H9 (cell line): ENCODE results near the gene PGK1. TPM values are rescaled to one million over a fixed set of nuclear protein-coding genes. Genes with fewer than 3 reads are reported as not detected.

Experiments used
- DNase-seq: peaks from one replicate; pipeline ENCODE4 v3.0.0-alpha.2; 2017
- H2AFZ ChIP-seq: one replicate; pipeline ENCODE4 v1.6.1; 2013; ENCODE audit warnings: mild to moderate bottlenecking, low read length, control low read depth, moderate library complexity
- H2AK5ac ChIP-seq: 2 replicates; pipeline ENCODE4 v1.6.1; 2013; ENCODE audit warnings: low read length, control low read depth, mixed read lengths; ENCODE audit not compliant: insufficient read length
- H2BK120ac ChIP-seq: one replicate; pipeline ENCODE4 v1.6.1; 2013; ENCODE audit warnings: low read depth, mild to moderate bottlenecking, low read length, control low read depth, inconsistent platforms; ENCODE audit not compliant: poor library complexity, severe bottlenecking
- H2BK12ac ChIP-seq: 2 replicates; pipeline ENCODE4 v1.6.1; 2013; ENCODE audit warnings: low read length, control low read depth, mixed read lengths, low read depth; ENCODE audit not compliant: insufficient read length
- H2BK15ac ChIP-seq: 2 replicates; pipeline ENCODE4 v1.6.1; 2013; ENCODE audit warnings: low read depth, low read length, control low read depth
- H2BK20ac ChIP-seq: one replicate; pipeline ENCODE4 v1.6.1; 2013; ENCODE audit warnings: low read depth, mild to moderate bottlenecking, low read length, control low read depth, inconsistent platforms; ENCODE audit not compliant: poor library complexity, severe bottlenecking
- H2BK5ac ChIP-seq: 2 replicates; pipeline ENCODE4 v1.6.1; 2013; ENCODE audit warnings: low read length, control low read depth, mixed read lengths; ENCODE audit not compliant: insufficient read length
- H3K14ac ChIP-seq: 2 replicates; pipeline ENCODE4 v1.6.1; 2013; ENCODE audit warnings: low read length, control low read depth; ENCODE audit not compliant: insufficient read depth
- H3K18ac ChIP-seq: 2 replicates; pipeline ENCODE4 v1.6.1; 2013; ENCODE audit warnings: low read depth, mild to moderate bottlenecking, mixed read lengths, low read length, control low read depth; ENCODE audit not compliant: insufficient read length
- H3K23ac ChIP-seq: 2 replicates; pipeline ENCODE4 v1.6.1; 2013; ENCODE audit warnings: low read length, control low read depth, mixed read lengths, low read depth; ENCODE audit not compliant: insufficient read length
- H3K23me2 ChIP-seq: 2 replicates; pipeline ENCODE4 v1.6.1; 2013; ENCODE audit warnings: low read depth, mild to moderate bottlenecking, mixed read lengths, low read length, control low read depth; ENCODE audit not compliant: insufficient read length, poor library complexity, severe bottlenecking
- H3K27ac ChIP-seq: 2 replicates; pipeline ENCODE4 v1.5.1; 2013; ENCODE audit warnings: low read length, control low read depth, mixed read lengths, low read depth; ENCODE audit not compliant: insufficient read length
- H3K27me3 ChIP-seq: 2 replicates; pipeline ENCODE4 v1.6.1; 2013; ENCODE audit warnings: low read length, control low read depth, inconsistent platforms; ENCODE audit not compliant: insufficient read depth
- H3K4ac ChIP-seq: 2 replicates; pipeline ENCODE4 v1.6.1; 2013; ENCODE audit warnings: low read depth, mild to moderate bottlenecking, control low read depth, inconsistent platforms, low read length, moderate library complexity
- H3K4me1 ChIP-seq: 2 replicates; pipeline ENCODE4 v1.6.1; 2013; ENCODE audit warnings: low read length, control low read depth, inconsistent platforms; ENCODE audit not compliant: insufficient read depth
- H3K4me2 ChIP-seq: 2 replicates; pipeline ENCODE4 v1.6.1; 2013; ENCODE audit warnings: low read length, control low read depth, mixed read lengths; ENCODE audit not compliant: insufficient read length, insufficient read depth
- H3K56ac ChIP-seq: 2 replicates; pipeline ENCODE4 v1.6.1; 2013; ENCODE audit warnings: low read depth, mild to moderate bottlenecking, mixed read lengths, low read length, control low read depth; ENCODE audit not compliant: insufficient read length
- H3K79me1 ChIP-seq: 2 replicates; pipeline ENCODE4 v1.6.1; 2013; ENCODE audit warnings: low read depth, mild to moderate bottlenecking, moderate library complexity, low read length, control low read depth, inconsistent platforms; ENCODE audit not compliant: insufficient read depth, poor library complexity, severe bottlenecking
- H3K79me2 ChIP-seq: 2 replicates; pipeline ENCODE4 v1.6.1; 2013; ENCODE audit warnings: low read length, control low read depth, inconsistent platforms; ENCODE audit not compliant: insufficient read depth
- H3K9ac ChIP-seq: 2 replicates; pipeline ENCODE4 v1.6.1; 2013; ENCODE audit warnings: low read length, control low read depth, mixed read lengths; ENCODE audit not compliant: insufficient read length; ENCODE audit errors: extremely low read depth
- H3K9me3 ChIP-seq: one replicate; pipeline ENCODE4 v1.6.1; 2013; ENCODE audit warnings: low read depth, low read length, inconsistent platforms; ENCODE audit not compliant: control insufficient read depth
- H3T11ph ChIP-seq: one replicate; pipeline ENCODE4 v1.6.1; 2013; ENCODE audit warnings: mild to moderate bottlenecking, low read length, control low read depth, inconsistent platforms
- H4K20me1 ChIP-seq: one replicate; pipeline ENCODE4 v1.6.1; 2013; ENCODE audit not compliant: control insufficient read depth, insufficient read length, insufficient read depth
- H4K5ac ChIP-seq: 2 replicates; pipeline ENCODE4 v1.6.1; 2013; ENCODE audit warnings: low read depth, mild to moderate bottlenecking, mixed read lengths, low read length, control low read depth; ENCODE audit not compliant: insufficient read length
- H4K8ac ChIP-seq: replicated peaks from 2 replicates; pipeline ENCODE4 v1.6.1; 2013; ENCODE audit warnings: low read length, control low read depth, mixed read lengths, low read depth; ENCODE audit not compliant: insufficient read length
- H4K91ac ChIP-seq: 2 replicates; pipeline ENCODE4 v1.6.1; 2013; ENCODE audit warnings: low read depth, mild to moderate bottlenecking, moderate library complexity, mixed read lengths, low read length, control low read depth; ENCODE audit not compliant: insufficient read length
- H3K27ac Mint-ChIP-seq, 3 experiments: 2 replicates in 2 of 3; 3 replicates in 1 of 3; pipeline ENCODE4 v1.8.0; 2020 to 2021; ENCODE audit warnings: mixed read lengths in 3 of 3, mild to moderate bottlenecking in 1 of 3, moderate library complexity in 1 of 3
- H3K27me3 Mint-ChIP-seq: 2 replicates; pipeline ENCODE4 v1.8.0; 2021; ENCODE audit warnings: low read depth, mild to moderate bottlenecking, moderate library complexity, mixed read lengths
- H3K36me3 Mint-ChIP-seq, 3 experiments: 2 replicates in 2 of 3; 3 replicates in 1 of 3; pipeline ENCODE4 v1.8.0; 2020 to 2021; ENCODE audit warnings: low read depth in 3 of 3, mixed read lengths in 3 of 3; ENCODE audit not compliant: insufficient read depth in 1 of 3
- H3K4me1 Mint-ChIP-seq, 2 experiments: 2 replicates each; pipeline ENCODE4 v1.8.0; 2020; ENCODE audit warnings: mixed read lengths in 2 of 2
- H3K4me3 Mint-ChIP-seq, 2 experiments: 2 replicates in 1 of 2; 3 replicates in 1 of 2; pipeline ENCODE4 v1.8.0; 2020 to 2021; ENCODE audit warnings: mild to moderate bottlenecking in 2 of 2, mixed read lengths in 2 of 2, moderate library complexity in 1 of 2
- H3K9me3 Mint-ChIP-seq, 2 experiments: 2 replicates in 1 of 2; 3 replicates in 1 of 2; pipeline ENCODE4 v1.8.0; 2020; ENCODE audit warnings: mild to moderate bottlenecking in 2 of 2, mixed read lengths in 2 of 2, moderate library complexity in 1 of 2
- CTCF ChIP-seq: fragments of 200-600 bp; sonication (generic); conservative IDR thresholded peaks from 3 replicates; pipeline ENCODE4 v1.8.0; 2021; ENCODE audit warnings: antibody characterized with exemption, mild to moderate bottlenecking
- WGBS: extraction: QIAGEN DNeasy Blood & Tissue Kit; methylation state at CpG from one replicate; pipeline ENCODE4 v1.1.7; 2013; ENCODE audit warnings: missing lambda C conversion rate, low lambda C conversion rate, mixed read lengths; ENCODE audit not compliant: insufficient read length; ENCODE audit errors: extremely low coverage; 5-methylcytosine and 5-hydroxymethylcytosine counted together
- total RNA-seq: library from RNA; stranded (reverse); gene quantifications from 2 replicates; pipeline ENCODE4 v1.2.1, GENCODE V29; 2021

The PGK1 gene
- total RNA-seq, 1 experiment from 2014 or later: 581 TPM

GRCh38 chrX:78165425-78165824 is 61.4 kb downstream of the PGK1 start:
- DNase-seq: no peak
- Histone ChIP-seq H3K9ac (no peak overlapping the region), H3K27ac (no peak overlapping the region), H2AFZ (no peak overlapping the region), H3K9me3 (peaks cover 6% of the 10 kb centered on the region), H3K79me1 (no peaks in the 10 kb centered on the region), H3K79me2 (no peaks in the 10 kb centered on the region), H4K5ac (no peak overlapping the region), H2BK120ac (no peak overlapping the region), H4K8ac (no peak overlapping the region), H2BK15ac (no peak overlapping the region; the same call in 1 of the 2 replicates), H3K4ac (no peak overlapping the region), H2BK5ac (no peak overlapping the region), H3K14ac (no peak overlapping the region), H2BK20ac (no peak overlapping the region), H2BK12ac (no peak overlapping the region), H3K27me3 (no peaks in the 10 kb centered on the region), H3K56ac (no peak overlapping the region), H3K23me2 (no peaks in the 10 kb centered on the region), H3K18ac (no peak overlapping the region), H3K4me2 (no peak overlapping the region), H4K20me1 (no peaks in the 10 kb centered on the region), H3K4me1 (no peaks in the 10 kb centered on the region), H4K91ac (no peak overlapping the region), H3T11ph (no peak overlapping the region), H3K23ac (no peak overlapping the region), H2AK5ac (no peak overlapping the region)
- H3K4me3 Mint-ChIP-seq: no peak overlapping the region
- no CpG with 5 or more reads among the region's 1 CpG for WGBS
- peaks cover 8 to 10% (median 8%) of the 10 kb centered on the region in 3 experiments; a peak in 6 of 7 replicates for H3K36me3 Mint-ChIP-seq
- no peak overlapping the region for H3K27ac Mint-ChIP-seq
- no peaks in the 10 kb centered on the region for H3K27me3 Mint-ChIP-seq
- H3K9me3 Mint-ChIP-seq: peaks cover 51 to 57% of the 10 kb centered on the region in 2 experiments
- H3K4me1 Mint-ChIP-seq: peaks cover 20 to 21% of the 10 kb centered on the region in 2 experiments
- no peak for TF ChIP-seq CTCF
